ENCODE measurements around the gene HAND2.

- TF ChIP-seq CTCF (IDR thresholded peaks at IDR 0.05) (no peak), ZFX (IDR thresholded peaks at IDR 0.05; ENCODE audit: borderline replicate concordance) (no peak)
Observed at GRCh38 chr4:173547889-173548288, 17.9 kb upstream of the HAND2 start.

All from 22Rv1 (cell line).